AML-193 (cell line): ENCODE measurements around the gene SMYD3.
A peak's percentile ranks its signal among the peaks of the same experiment; 100 is the strongest.
"Not testable (repeated sequence)": the region's sequence is repeated elsewhere in the genome, so short reads cannot be mapped to it uniquely, and the experiment has no call there.

ENCODE experiments used
- DNase-seq, 2 experiments: peaks; one replicate each; lab custom pipeline; 2025; lab: John Stamatoyannopoulos, UW

SMYD3 gene

DNA sequence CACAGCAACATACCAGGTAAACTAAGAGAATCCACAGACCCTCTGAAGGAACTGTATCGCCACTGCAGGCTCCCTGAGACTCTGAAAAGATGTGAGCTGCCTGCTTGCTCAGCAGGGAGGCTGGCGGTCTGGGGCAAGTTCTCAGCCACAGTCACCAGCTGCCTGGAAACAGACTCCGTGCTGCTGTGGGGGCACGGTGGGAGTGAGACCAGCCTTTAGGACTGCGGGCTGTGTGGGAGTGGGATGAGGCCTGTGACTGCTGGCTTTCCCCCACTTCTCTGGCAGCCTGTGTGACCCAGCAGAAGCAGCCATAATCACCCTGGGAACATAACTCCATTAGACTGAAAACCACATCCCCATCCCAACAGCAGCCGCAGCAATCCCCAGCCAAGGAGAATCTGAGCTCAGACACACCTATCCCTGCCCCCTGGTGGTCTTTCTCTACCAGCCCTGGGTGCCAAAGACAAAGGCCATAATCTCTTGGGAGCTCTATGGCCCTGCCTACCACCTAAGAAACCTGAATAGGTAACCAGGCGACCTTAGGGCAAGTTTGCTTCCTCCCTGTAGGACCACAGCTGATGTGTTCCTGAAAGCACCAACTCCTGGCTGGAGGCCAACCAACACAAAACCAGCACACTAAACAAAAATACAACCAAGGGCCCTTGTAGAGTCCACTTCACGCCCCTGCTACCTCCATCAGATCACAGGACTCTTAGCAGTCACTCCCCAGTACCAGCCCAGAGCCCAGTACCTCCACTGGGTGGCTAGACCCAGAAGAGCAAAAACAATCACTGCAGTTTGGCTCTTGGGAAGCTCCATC lies 151.5 kb downstream of the SMYD3 start:
- DNase-seq = no peak

DNA sequence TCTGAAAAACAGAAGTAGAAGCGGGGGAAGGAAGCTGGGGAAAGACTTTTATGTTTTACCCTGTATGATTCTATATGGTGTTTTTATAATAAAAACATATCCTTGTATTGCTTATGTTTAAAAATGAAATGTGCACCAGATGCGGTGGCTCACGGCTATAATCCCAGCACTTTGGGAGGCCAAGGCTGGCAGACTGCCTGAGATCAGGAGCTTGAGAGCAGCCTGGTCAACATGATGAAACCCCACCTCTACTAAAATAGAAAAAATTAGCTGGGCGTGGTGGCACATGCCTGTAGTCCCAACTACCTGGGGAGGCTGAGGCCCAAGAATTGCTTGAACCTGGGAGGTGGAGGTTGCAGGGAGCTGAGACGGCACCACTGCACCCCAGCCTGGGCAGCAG lies 155.4 kb downstream of the SMYD3 start:
- DNase-seq = no peak

DNA sequence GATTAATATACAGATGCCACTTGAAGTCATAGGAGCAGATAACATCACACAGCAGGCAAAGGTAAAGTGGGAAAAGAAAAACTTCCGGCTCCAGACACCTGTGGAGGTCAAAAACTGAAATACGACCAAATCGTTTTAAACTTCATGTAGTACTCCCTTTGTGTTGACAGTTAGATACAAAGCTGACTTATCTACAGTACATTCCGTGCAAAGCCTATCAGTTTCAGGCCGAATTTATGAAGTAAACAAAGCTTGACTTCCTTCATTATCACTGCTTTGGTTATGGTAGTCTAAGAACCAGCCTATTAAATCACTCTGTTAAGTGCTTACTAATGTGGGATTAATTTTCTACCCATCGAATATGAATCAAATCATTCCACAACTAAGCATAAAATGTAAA lies 156.3 kb downstream of the SMYD3 start:
- no peak for DNase-seq

- no peak for DNase-seq
Measured at GRCh38 chr1:246343937-246344336, 163.1 kb downstream of the SMYD3 start.

GRCh38 chr1:246343251-246343650 lies 163.8 kb downstream of the SMYD3 start:
- no peak for DNase-seq

DNA sequence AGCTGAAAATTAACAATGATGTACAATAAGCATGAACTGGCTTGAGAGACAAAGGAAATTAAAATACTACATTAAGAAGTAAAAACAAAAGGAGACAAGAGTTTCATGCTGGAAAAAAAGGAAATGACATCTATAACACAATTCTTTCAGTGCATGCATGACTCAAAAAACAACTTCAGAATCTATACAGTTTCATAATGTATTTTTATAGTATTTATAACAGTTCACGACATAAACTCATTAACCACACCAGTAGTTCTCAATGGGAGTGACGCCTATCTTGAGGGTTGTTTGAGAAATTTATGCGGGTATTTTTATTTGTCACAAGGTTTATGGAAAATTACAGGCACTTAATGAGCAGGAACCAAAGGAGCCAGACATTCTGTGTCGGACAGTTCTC lies 168.5 kb downstream of the SMYD3 start:
- no peak for DNase-seq

GRCh38 chr1:246338098-246338497 lies 169.0 kb downstream of the SMYD3 start:
- DNase-seq = no peak

GRCh38 chr1:246335151-246335550 lies 171.9 kb downstream of the SMYD3 start:
- DNase-seq = no peak

GRCh38 chr1:246333855-246334254 lies 173.2 kb downstream of the SMYD3 start:
- no peak for DNase-seq

GRCh38 chr1:246332078-246332477 lies 175.0 kb downstream of the SMYD3 start:
- no peak for DNase-seq

GRCh38 chr1:246329900-246330299 lies 177.2 kb downstream of the SMYD3 start:
- DNase-seq = no peak

- DNase-seq = not testable (repeated sequence)
Measured at GRCh38 chr1:246329292-246329691, 177.8 kb downstream of the SMYD3 start.

- DNase-seq = no peak
Measured at GRCh38 chr1:246324711-246325110, 182.4 kb downstream of the SMYD3 start.

DNA sequence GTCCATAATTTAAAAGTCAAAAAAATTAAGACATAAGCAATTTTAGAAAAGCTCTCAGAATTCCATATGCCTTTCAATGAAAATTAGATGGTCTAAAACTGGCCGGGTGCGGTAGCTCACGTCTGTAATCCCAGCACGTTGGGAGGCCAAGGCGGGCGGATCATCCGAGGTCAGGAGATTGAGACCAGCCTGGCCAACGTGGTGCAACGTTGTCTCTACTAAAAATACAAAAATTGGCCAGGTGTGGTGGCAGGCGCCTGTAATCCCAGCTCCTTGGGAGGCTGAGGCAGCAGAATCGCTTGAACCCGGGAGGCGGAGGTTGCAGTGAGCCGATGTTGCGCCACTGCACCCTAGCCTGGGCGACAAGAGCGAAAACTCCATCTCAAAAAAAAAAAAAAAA lies 183.0 kb downstream of the SMYD3 start:
- not testable (repeated sequence) for DNase-seq

- peak; percentile 65 to 81 for DNase-seq
Measured at GRCh38 chr1:246320286-246320685, 186.8 kb downstream of the SMYD3 start.

DNA sequence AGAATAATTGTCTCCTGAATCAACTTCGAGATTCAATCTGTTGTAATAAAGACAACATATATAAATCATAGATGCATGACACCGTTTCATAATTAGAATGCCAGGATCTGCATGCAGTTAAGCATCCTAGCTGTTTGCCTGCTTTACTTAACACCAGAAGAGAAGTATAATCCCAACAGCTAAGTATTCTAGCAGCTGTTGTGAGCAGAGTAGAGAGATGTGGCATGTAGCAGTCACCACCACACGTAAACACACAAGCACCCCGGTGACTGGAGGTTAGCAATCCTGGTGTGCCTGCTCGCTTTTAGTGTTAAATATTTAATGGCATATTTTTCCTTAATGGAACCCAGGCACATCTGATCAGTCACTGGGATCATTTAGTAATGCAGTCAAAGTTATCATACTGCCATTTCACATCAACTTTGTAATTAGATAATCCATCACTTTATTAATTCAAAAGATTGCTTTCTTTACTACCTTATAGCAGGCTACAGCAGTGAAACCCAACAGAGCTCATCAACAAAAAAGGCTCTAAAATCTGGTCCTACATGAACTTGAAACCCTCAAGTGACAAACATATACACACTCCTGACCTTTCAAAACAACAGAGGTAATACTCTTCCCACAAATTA lies 187.9 kb downstream of the SMYD3 start:
- DNase-seq = no peak

- DNase-seq = no peak
Measured at GRCh38 chr1:246318622-246319021, 188.5 kb downstream of the SMYD3 start.

DNA sequence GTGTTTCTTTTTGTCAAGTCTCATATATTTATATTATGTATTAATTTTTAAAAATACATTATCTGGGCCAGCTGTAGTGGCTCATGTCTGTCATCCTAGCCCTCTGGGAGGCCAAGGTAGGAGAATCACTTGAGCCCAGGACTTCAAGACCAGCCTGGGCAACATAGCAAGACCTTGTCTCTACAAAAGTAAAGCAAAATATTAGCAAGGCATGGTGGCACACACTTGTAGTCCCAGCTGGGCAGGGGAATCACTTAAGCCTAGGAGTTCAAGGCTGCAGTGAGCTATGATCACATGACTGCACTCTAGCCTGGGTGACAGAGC lies 189.1 kb downstream of the SMYD3 start:
- no peak for DNase-seq

GRCh38 chr1:246317332-246318035 lies 189.6 kb downstream of the SMYD3 start:
- DNase-seq = no peak

GRCh38 chr1:246311461-246311860 lies 195.6 kb downstream of the SMYD3 start:
- DNase-seq = no peak

DNA sequence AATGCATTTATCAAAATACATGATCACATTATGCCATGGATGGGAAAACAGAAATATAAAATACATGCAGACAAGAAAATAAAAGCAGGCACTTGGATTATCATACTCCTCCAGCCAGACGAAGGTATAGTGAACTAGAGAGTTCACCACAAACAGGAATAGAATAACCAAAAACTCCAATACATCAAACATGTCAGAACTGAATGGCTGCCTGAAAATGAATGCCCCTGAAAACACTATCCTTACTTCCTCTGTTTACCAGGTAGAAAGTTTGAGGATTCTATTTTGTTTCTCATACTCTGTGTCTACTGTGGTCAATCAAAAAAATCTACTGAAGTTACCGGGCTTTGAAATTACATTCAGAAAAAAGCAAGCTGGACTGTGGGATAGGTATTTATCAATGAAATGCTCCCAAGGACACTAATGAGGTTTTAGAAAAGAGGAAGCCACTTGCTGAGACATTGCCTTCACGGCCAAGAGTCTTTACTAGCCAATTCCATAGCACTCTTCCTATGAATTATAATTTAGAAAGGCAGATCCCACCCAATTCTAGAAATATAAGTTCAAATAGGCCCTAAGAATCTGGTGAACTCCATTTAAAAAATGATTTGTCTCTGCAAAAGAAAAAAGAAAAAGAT lies 197.7 kb downstream of the SMYD3 start:
- DNase-seq = peak in 1 of 2 experiments; percentile 3

DNA sequence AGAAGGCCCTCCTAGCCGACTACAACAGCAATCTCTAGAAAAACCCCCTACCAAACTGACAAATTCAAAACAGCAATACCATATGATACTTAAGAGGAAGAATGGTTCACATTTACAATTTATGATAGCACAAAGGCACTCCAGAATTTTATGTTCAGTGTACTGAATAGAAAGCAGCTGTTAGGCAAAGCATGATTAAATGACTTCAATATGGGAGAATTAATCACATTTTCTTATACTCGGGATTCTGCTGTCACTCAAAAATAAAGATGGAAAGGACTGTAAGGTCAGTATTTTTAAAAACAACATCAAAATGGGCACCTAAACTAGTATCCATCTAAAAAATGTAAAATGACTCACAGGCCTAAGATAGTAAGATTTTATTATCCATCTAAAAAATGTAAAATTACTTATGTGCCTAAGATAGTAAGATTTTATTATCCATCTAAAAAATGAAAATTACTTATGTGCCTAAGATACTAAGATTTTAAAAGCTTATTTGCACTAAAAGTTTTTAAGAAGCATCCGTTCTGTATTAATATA lies 198.5 kb downstream of the SMYD3 start:
- no peak for DNase-seq
